Right lobe of liver (tissue), 6 donors: ENCODE data around the gene CHADL. TPM values are rescaled to one million over a fixed set of nuclear protein-coding genes. Genes with fewer than 3 reads are reported as not detected.
"Not testable (repeated sequence)": the region's sequence is repeated elsewhere in the genome, so short reads cannot be mapped to it uniquely, and the experiment has no call there.

Experiments used
- ATAC-seq, 4 donors: fragments of 200-7000 bp; cut with Tn5 transposase; one replicate each; pipeline ENCODE4 v1.9.1; 2020; ENCODE audit warnings: mild to moderate bottlenecking in 4 of 4, moderate library complexity in 4 of 4
- DNase-seq, 3 donors: peaks; one replicate each; pipeline ENCODE4 v3.0.0-alpha.2; 2020
- H3K27ac ChIP-seq, 3 donors: fragments of 200-600 bp; one replicate each; pipeline ENCODE4 v1.8.0; 2022
- H3K27me3 ChIP-seq, 2 donors: fragments of 200-600 bp; one replicate each; pipeline ENCODE4 v1.8.0; 2022
- H3K36me3 ChIP-seq, 4 donors: fragments of 200-600 bp; sonication (generic) in 1 of 4; one replicate each; pipeline versions ENCODE4 v1.5.1 to v1.8.0; 2017 to 2022; ENCODE audit warnings: control low read depth in 1 of 4
- H3K4me1 ChIP-seq, 4 donors: fragments of 200-600 bp; sonication (generic) in 1 of 4; one replicate each; pipeline versions ENCODE4 v1.5.1 to v1.8.0; 2017 to 2022; ENCODE audit warnings: control low read depth in 1 of 4
- H3K4me3 ChIP-seq, 3 donors: fragments of 200-600 bp; one replicate each; pipeline ENCODE4 v1.8.0; 2022
- H3K9me3 ChIP-seq, 4 donors: fragments of 200-600 bp; sonication (generic) in 1 of 4; one replicate each; pipeline versions ENCODE4 v1.5.1 to v1.8.0; 2017 to 2022; ENCODE audit warnings: control low read depth in 1 of 4
- CTCF ChIP-seq, 4 donors: fragments of 200-600 bp in 3 of 4; fragments of 450-650 bp in 1 of 4; IDR thresholded peaks; one replicate each; pipeline versions ENCODE4 v1.5.1 to v1.8.0; 2016 to 2022; ENCODE audit warnings: antibody characterized with exemption in 4 of 4, mild to moderate bottlenecking in 2 of 4
- POLR2A ChIP-seq: fragments of 450-650 bp; IDR thresholded peaks from one replicate; pipeline ENCODE4 v1.6.1; 2017; ENCODE audit warnings: antibody characterized with exemption, mild to moderate bottlenecking
- WGBS: methylation state at CpG from one replicate; pipeline ENCODE4 v1.1.6; 2018; ENCODE audit warnings: low coverage, low lambda C conversion rate; ENCODE audit not compliant: insufficient coverage; ENCODE audit errors: missing lambda C conversion rate; 5-methylcytosine and 5-hydroxymethylcytosine counted together
- intact Hi-C, 2 donors: fragments of 100-400 bp; cut with DNase I; formaldehyde crosslinking; loops; one replicate each; pipeline versions ENCODE4 v1.11.2 to v1.14.1; 2022
- microRNA-seq, 2 donors: library from miRNA; unstranded; fragments of <30 nt; microRNA quantifications; one replicate each; pipeline ENCODE4, GENCODE V29; 2019 to 2020
- small RNA-seq, 2 experiments: library from RNA; depleted of rRNA; stranded (forward); fragments of <200 nt; gene quantifications; one replicate each; pipeline ENCODE3, GENCODE V24; 2016
- total RNA-seq, 6 experiments: library from RNA; depleted of rRNA in 2 of 6; stranded (reverse); fragments of >200 nt in 2 of 6; fragmentation: NEBNext Ultra II Directional in 3 of 6; extraction: Animal tissue kit (Norgen Biotek cat#: 25700) in 3 of 6; gene quantifications; one replicate each; pipeline versions ENCODE4 v1.1.0 to v1.2.4, GENCODE V29; 2016 to 2023
- donor health status: DM: no; HTN: yes; CAD: no.
- donor health status: DM: no; HTN: no; CAD: no.
- donor health status: DM: no; HTN: no; CAD: no.
- donor health status: DM: no; HTN: yes; CAD: no.
- donor health status: DM: no; HTN: yes; CAD: no.

Gene CHADL
- total RNA-seq, 6 experiments from 2014 or later, result 0.75 to 1.5 (median 1.1) TPM

- TF ChIP-seq CTCF (IDR thresholded peaks at IDR 0.05), result no peak
- no peak for TF ChIP-seq POLR2A
- intact Hi-C loops, result loop anchor here in 1 of 2 donors (10.0 kb wide), 1 partner anchor 53 kb away; no protein-coding TSS in a partner anchor
- Histone ChIP-seq H3K36me3 (peaks cover 0 to 30% (median 11%) of the 10 kb centered on the region in 4 donors), H3K4me3 (no peak overlapping the region), H3K27me3 (no peaks in the 10 kb centered on the region), H3K4me1 (no peaks in the 10 kb centered on the region), H3K9me3 (no peaks in the 10 kb centered on the region), H3K27ac (no peak overlapping the region)
- ATAC-seq, result peak in 3 of 4 donors; percentile 8 to 41 (median 22)
- DNase-seq, result no peak
- WGBS, result 58% methylated on average over 10 of the region's 15 CpGs
Observed at GRCh38 chr22:41181349-41182241, 59.1 kb downstream of the CHADL start.

DNA sequence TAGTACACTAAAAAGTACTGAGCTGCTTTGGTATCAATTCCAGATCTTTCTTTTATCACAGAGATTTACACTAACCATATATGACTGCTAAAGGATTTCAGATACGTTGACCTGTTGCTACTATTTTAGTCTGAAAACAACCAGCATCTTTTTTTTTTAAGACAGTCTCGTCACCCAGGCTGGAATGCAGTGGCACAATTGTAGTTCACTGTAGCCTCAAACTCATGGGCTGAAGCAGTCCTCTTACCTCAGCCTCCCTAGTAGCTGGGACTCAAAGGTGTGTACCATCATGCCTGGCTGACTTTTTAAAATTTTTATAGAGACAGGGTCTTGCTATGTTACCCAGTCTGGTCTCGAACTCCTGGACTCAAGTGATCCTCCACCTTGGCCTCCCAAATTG lies 59.8 kb downstream of the CHADL start:
- 68% methylated on average over 2 of the region's 3 CpGs for WGBS
- no peaks in the 10 kb centered on the region for H3K4me1 ChIP-seq
- no peaks in the 10 kb centered on the region for H3K27me3 ChIP-seq
- ATAC-seq (no peak), DNase-seq (no peak)
- H3K27ac ChIP-seq, result no peak overlapping the region
- H3K9me3 ChIP-seq, result no peaks in the 10 kb centered on the region
- intact Hi-C loops, result loop anchor here in 1 of 2 donors (10.0 kb wide), 1 partner anchor 54 kb away; no protein-coding TSS in a partner anchor
- peaks cover 0 to 37% (median 15%) of the 10 kb centered on the region in 4 donors for H3K36me3 ChIP-seq
- TF ChIP-seq POLR2A (no peak), CTCF (IDR thresholded peaks at IDR 0.05) (no peak)
- H3K4me3 ChIP-seq, result no peak overlapping the region

GRCh38 chr22:41180362-41180761 lies 60.4 kb downstream of the CHADL start:
- H3K4me1 ChIP-seq, H3K4me3 ChIP-seq, ATAC-seq, H3K27ac ChIP-seq, H3K27me3 ChIP-seq, DNase-seq, H3K9me3 ChIP-seq: not testable (repeated sequence)
- 98% methylated on average over 6 of the region's 6 CpGs for WGBS
- intact Hi-C loops, result loop anchor here in 1 of 2 donors (10.0 kb wide), 1 partner anchor 54 kb away; no protein-coding TSS in a partner anchor
- H3K36me3 ChIP-seq, result peaks cover 0 to 43% (median 19%) of the 10 kb centered on the region in 4 donors

Small RNA genes lying within 50 kb of the gene (microRNA-seq; reads per million reads assigned to microRNA genes)
- gene MIR6889, result 0 reads per million in 2 donors

Small RNA genes lying within 50 kb of the gene (small RNA-seq; reads per million reads assigned to genes)
- 0 reads per million in 2 experiments for gene MIR6889

Other genes with a start within 250 kb of the CHADL start
- 100 to 1,000 TPM in 1 of 6 experiments, 10 to 100 TPM in 5; 23.1 to 121 (median 31.3) TPM for gene EP300, start 148.3 kb downstream of the CHADL start, total RNA-seq
- gene L3MBTL2, start 35.6 kb downstream of the CHADL start, total RNA-seq, result 10 to 100 TPM in 4 of 6 experiments, 1 to 10 TPM in 2; 6.6 to 11.7 (median 10.4) TPM
- 10 to 100 TPM; 27.4 to 56.3 (median 37.6) TPM for gene RANGAP1, start 45.3 kb upstream of the CHADL start, total RNA-seq
- gene ZC3H7B, start 60.6 kb upstream of the CHADL start, total RNA-seq, result 10 to 100 TPM; 26.5 to 50.1 (median 42.7) TPM
- 10 to 100 TPM in 4 of 6 experiments, 1 to 10 TPM in 2; 6.1 to 28.9 (median 15.5) TPM for gene TEF, start 141.0 kb upstream of the CHADL start, total RNA-seq
- gene TOB2, start 205.9 kb upstream of the CHADL start, total RNA-seq, result 10 to 100 TPM; 11.6 to 33.4 (median 19.4) TPM
- gene PHF5A, start 227.8 kb upstream of the CHADL start, total RNA-seq, result 10 to 100 TPM; 12.1 to 20.7 (median 14.5) TPM
- 100 to 1,000 TPM in 2 of 6 experiments, 10 to 100 TPM in 4; 62.6 to 135 (median 66.8) TPM for gene ACO2, start 228.2 kb upstream of the CHADL start, total RNA-seq